WTC11 (cell line): ENCODE results near the gene TCF15.

ENCODE experiments used
- ATF3 ChIP-seq: sonication (generic); formaldehyde crosslinking; conservative IDR thresholded peaks from 2 replicates; pipeline ENCODE4 v1.8.1; 2022; ENCODE audit warnings: mild to moderate bottlenecking, missing genetic modification reagents
- CTCF ChIP-seq: fragments of 200-600 bp; IDR thresholded peaks from 2 replicates; pipeline ENCODE4 v1.8.0; 2022; ENCODE audit warnings: antibody characterized with exemption
- ETV6 ChIP-seq: sonication (generic); formaldehyde crosslinking; IDR thresholded peaks from 2 replicates; pipeline ENCODE4 v1.8.1; 2022; ENCODE audit warnings: mild to moderate bottlenecking, missing genetic modification reagents
- FOXP1 ChIP-seq: sonication (generic); formaldehyde crosslinking; IDR thresholded peaks from 2 replicates; pipeline ENCODE4 v1.8.0; 2022; ENCODE audit warnings: missing genetic modification reagents, mild to moderate bottlenecking, moderate library complexity, borderline replicate concordance
- GABPB1 ChIP-seq: sonication (generic); formaldehyde crosslinking; IDR thresholded peaks from 2 replicates; pipeline ENCODE4 v1.8.1; 2023; ENCODE audit warnings: mild to moderate bottlenecking, missing genetic modification reagents
- GRHL2 ChIP-seq: fragments of 250-450 bp; sonication (Bioruptor Pico); IDR thresholded peaks from 2 replicates; pipeline ENCODE4 v1.8.0; 2022; ENCODE audit warnings: mild to moderate bottlenecking, moderate library complexity; ENCODE audit not compliant: insufficient replicate concordance, severe bottlenecking
- KAT7 ChIP-seq: sonication (generic); formaldehyde crosslinking; IDR thresholded peaks from 2 replicates; pipeline ENCODE4 v1.8.1; 2023; ENCODE audit warnings: missing genetic modification reagents, mild to moderate bottlenecking, borderline replicate concordance
- NFYB ChIP-seq: sonication (generic); formaldehyde crosslinking; conservative IDR thresholded peaks from 2 replicates; pipeline ENCODE4 v1.8.0; 2022; ENCODE audit warnings: low read depth, missing genetic modification reagents
- NR1H2 ChIP-seq: sonication (generic); formaldehyde crosslinking; IDR thresholded peaks from 2 replicates; pipeline ENCODE4 v1.9.0; 2021; ENCODE audit warnings: mild to moderate bottlenecking, moderate library complexity, missing genetic modification reagents
- USF2 ChIP-seq: sonication (generic); formaldehyde crosslinking; IDR thresholded peaks from 2 replicates; pipeline ENCODE4 v1.8.1; 2023; ENCODE audit warnings: mild to moderate bottlenecking, missing genetic modification reagents, moderate library complexity
- ZNF263 ChIP-seq: sonication (generic); formaldehyde crosslinking; IDR thresholded peaks from 2 replicates; pipeline ENCODE4 v1.8.1; 2022; ENCODE audit warnings: low read depth, mild to moderate bottlenecking, moderate library complexity, missing genetic modification reagents
- TF ChIP-seq, protein P1 (sequence below): sonication (generic); formaldehyde crosslinking; IDR thresholded peaks from 2 replicates; pipeline ENCODE4 v1.8.1; 2023; ENCODE audit warnings: mild to moderate bottlenecking, moderate library complexity, missing genetic modification reagents

- TF ChIP-seq CTCF = no peak
- no peak for TF ChIP-seq GRHL2 (CRISPR knock-in tag)
- TF ChIP-seq USF2 (CRISPR knock-in tag) = no peak
- TF ChIP-seq, protein P1, sequence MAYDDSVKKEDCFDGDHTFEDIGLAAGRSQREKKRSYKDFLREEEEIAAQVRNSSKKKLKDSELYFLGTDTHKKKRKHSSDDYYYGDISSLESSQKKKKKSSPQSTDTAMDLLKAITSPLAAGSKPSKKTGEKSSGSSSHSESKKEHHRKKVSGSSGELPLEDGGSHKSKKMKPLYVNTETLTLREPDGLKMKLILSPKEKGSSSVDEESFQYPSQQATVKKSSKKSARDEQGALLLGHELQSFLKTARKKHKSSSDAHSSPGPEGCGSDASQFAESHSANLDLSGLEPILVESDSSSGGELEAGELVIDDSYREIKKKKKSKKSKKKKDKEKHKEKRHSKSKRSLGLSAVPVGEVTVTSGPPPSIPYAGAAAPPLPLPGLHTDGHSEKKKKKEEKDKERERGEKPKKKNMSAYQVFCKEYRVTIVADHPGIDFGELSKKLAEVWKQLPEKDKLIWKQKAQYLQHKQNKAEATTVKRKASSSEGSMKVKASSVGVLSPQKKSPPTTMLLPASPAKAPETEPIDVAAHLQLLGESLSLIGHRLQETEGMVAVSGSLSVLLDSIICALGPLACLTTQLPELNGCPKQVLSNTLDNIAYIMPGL (CRISPR knock-in tag) = no peak
- no peak for TF ChIP-seq FOXP1 (CRISPR knock-in tag)
- TF ChIP-seq NR1H2 (CRISPR knock-in tag) = no peak
- no peak for TF ChIP-seq KAT7 (CRISPR knock-in tag)
- TF ChIP-seq ZNF263 (CRISPR knock-in tag) = no peak
- TF ChIP-seq ETV6 (CRISPR knock-in tag) = no peak
- no peak for TF ChIP-seq ATF3 (CRISPR knock-in tag)
- TF ChIP-seq GABPB1 (CRISPR knock-in tag) = no peak
- TF ChIP-seq NFYB (CRISPR knock-in tag) = no peak
Observed at GRCh38 chr20:568673-569415, 41.3 kb downstream of the TCF15 start.
